ENCODE results near the gene PGM5. TPM values are rescaled to one million over a fixed set of nuclear protein-coding genes. Genes with fewer than 3 reads are reported as not detected.

PGM5 gene
- total RNA-seq, 8 experiments from 2014 or later = 0.35 to 2.4 (median 0.67) TPM; not detected in 1

DNA sequence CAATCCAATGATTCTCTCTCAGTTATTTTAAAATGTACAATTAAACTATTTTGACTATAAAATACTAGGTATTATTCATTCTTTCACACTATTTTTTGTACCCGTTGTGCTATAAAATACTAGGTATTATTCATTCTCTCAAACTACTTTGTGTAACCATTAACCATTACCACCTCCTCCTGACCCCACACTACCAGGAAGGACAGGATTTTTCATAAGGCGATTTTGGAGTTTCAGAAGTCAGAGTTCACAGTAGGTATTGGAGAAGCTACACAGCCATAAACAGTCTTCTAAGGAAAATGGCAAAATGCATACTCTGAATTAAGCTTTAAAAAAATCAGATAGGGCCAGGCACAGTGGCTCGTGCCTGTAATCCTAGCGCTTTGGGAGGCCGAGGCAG, 219.4 kb downstream of the PGM5 start:
- in situ Hi-C loops (cut with MboI; ENCODE audit: low pct_unique_long_range_greater_than_20kb in 2 of 9, low sequenced_read_pairs in 9 of 9, unreplicated experiment in 9 of 9) = loop anchor here in 5 of 9 experiments (10.0 to 25.0 kb wide), 5 partner anchors 111 to 436 kb away; partner anchors contain the start of gene PRKACG (in 2 of the 5)
- no peaks in the 10 kb centered on the region for H3K4me1 ChIP-seq (replicated peaks in 1 of 2)
- H3K27ac ChIP-seq = no peak overlapping the region
- ATAC-seq (replicated peaks in 6 of 8) = no peak
- no peak overlapping the region for H3K4me3 ChIP-seq
- 13 to 100% (median 59%) methylated on average over 1 to 5 of the region's 5 CpGs for WGBS, 10 experiments

GRCh38 chr9:68577774-68578591, 221.6 kb downstream of the PGM5 start:
- in situ Hi-C loops (cut with MboI; ENCODE audit: low pct_unique_long_range_greater_than_20kb in 2 of 9, low sequenced_read_pairs in 9 of 9, unreplicated experiment in 9 of 9) = loop anchor here in 5 of 9 experiments (10.0 to 25.0 kb wide), 5 partner anchors 109 to 434 kb away; partner anchors contain the start of gene PRKACG (in 2 of the 5)
- no peak overlapping the region for H3K27ac ChIP-seq
- no peaks in the 10 kb centered on the region for H3K4me1 ChIP-seq (replicated peaks in 1 of 2)
- no peak overlapping the region for H3K4me3 ChIP-seq
- 0 to 90% (median 65%) methylated on average over 1 to 4 of the region's 7 CpGs; no CpG with 5 or more reads in 4 of the 10 experiments for WGBS, 10 experiments
- no peak for ATAC-seq (replicated peaks in 6 of 8)

Other genes with a start within 250 kb of the PGM5 start
- gene ZNG1C, start 114.6 kb upstream of the PGM5 start, total RNA-seq = 10 to 100 TPM; 14.4 to 49.7 (median 28.6) TPM
- gene FOXD4L3, start 53.7 kb upstream of the PGM5 start, total RNA-seq = under 1 TPM in 7 of 8 experiments, not detected in 1; 0.05 to 0.52 (median 0.19) TPM
- gene TMEM252, start 184.3 kb downstream of the PGM5 start, total RNA-seq = under 1 TPM in 1 of 8 experiments, not detected in 7; 0.62 TPM

All from motor neuron (in vitro differentiated cells).